Embryonic facial prominence (tissue), 1 donor: ENCODE data around the gene HEXD.
"Not testable (repeated sequence)": the region's sequence is repeated elsewhere in the genome, so short reads cannot be mapped to it uniquely, and the experiment has no call there.

Source experiments
- DNase-seq: peaks from one replicate; pipeline ENCODE4 v3.0.0-alpha.2; 2016; ENCODE audit errors: extremely low spot score

Gene HEXD

GRCh38 chr17:82458179-82458884 lies 40.2 kb downstream of the HEXD start, which contains the start of gene NARF:
Gene NARF, plus strand, starts transcription at chr17:82458741. Its CDS starts 63 bp downstream, at chr17:82458804.
- peak; percentile 97 for DNase-seq

GRCh38 chr17:82458885-82459424 lies 40.8 kb downstream of the HEXD start:
- DNase-seq, result no peak

DNA sequence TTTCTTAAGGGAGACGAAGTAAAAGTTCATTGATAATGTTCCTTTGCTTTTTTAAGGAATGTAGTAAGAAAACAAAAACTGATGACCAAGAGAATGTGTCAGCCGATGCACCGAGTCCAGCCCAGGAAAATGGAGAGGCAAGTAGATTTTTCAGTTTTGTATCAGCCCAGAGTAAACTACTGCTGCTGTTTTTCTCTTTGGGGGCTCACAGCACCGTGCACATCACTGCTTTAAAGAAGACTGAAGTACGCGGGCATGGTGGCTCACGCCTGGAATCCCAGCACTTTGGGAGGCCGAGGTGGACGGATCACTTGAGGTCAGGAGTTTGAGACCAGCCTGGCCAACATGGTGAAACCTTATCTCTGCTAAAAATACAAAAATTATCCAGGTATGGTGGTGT lies 41.8 kb downstream of the HEXD start:
- not testable (repeated sequence) for DNase-seq

GRCh38 chr17:82461827-82462524 lies 43.8 kb downstream of the HEXD start:
- no peak for DNase-seq

DNA sequence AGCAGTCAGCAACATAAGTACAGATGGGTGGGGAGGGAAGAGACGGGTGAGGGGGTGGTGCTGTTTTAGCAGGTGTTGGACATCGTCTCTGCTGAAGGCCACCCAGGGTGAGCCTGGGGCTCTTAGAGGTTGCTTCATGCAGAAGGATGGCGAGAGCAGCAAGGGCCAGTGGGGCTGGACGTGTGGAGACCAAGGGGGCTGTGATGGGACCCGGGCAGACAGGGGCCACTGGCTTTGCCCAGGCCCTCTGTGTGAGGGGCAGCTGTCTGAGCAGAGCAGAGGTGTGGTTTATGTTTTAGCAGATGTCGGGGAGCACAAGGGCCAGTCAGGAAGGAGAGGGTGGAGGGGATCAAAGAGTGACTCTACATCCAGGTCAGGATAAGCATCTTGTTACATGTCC lies 45.2 kb downstream of the HEXD start:
- no peak for DNase-seq

DNA sequence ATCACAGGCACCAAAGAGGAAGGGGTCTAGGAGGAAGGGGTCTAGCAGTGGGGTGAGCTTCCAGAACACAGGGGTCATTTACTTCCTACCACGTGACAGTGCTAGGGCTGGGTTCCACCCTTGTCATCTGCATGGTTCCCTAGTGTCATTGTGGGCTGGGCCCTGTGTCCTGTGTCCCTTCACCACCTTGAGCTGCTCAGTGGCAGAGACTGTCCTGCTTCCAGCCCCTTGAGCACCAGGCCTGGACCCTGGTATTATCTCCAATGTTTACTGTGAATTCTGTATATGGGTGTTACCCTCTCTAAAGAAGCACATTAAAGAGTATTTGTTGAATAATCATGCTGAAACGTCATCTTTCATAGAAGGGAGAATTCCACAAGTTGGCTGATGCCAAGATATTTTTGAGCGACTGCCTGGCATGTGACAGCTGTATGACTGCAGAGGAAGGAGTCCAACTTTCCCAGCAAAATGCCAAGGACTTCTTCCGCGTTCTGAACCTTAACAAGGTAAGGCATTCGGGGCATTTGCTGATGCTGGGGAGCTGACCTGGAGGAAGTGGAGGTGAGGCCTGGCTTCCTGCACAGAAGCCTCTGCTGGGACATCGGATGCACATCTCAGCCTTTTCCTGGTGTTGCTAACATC lies 45.9 kb downstream of the HEXD start:
- no peak for DNase-seq

GRCh38 chr17:82464567-82464929 lies 46.4 kb downstream of the HEXD start:
- DNase-seq, result no peak

DNA sequence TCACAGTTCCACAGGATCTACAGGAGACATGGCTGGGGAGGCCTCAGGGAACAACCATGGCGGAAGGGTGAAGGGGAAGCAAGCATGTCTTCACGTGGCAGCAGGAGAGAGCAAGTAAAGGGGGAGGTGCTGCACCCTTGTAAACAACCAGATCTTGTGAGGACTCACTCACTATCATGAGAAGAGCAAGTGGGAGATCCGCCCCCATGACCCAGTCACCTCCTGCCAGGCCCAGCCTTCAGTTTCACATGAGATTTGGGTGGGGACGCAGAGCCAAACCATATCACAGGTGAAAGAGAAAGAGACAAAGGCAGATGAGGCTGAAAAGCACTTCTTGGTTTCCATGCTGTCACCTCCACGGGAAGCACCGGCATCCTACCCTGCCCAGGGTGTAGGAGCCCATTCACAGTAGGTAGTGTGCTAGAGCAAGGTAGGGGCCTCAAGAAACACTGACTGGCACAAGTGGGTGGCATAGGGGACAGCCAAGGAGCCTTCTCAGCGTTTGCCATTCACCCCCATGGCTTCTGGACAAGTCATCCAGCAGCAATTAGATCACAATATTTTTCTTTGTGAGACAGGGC lies 47.0 kb downstream of the HEXD start:
- no peak for DNase-seq

DNA sequence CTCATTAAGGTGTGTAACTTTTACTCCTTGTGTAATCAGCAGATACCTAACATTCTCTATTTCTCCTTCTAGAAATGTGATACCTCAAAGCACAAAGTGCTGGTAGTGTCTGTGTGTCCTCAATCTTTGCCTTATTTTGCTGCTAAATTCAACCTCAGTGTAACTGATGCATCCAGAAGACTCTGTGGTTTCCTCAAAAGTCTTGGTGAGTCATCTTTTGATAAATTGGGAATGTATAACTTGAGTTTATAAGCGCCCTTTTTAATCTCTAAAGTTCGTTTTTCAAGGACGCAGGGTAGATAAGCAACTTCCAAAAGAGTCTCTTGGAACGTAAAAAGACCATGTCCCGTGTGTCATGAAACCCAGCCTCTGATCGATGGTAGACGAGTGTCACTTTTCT lies 50.5 kb downstream of the HEXD start:
- DNase-seq, result no peak

DNA sequence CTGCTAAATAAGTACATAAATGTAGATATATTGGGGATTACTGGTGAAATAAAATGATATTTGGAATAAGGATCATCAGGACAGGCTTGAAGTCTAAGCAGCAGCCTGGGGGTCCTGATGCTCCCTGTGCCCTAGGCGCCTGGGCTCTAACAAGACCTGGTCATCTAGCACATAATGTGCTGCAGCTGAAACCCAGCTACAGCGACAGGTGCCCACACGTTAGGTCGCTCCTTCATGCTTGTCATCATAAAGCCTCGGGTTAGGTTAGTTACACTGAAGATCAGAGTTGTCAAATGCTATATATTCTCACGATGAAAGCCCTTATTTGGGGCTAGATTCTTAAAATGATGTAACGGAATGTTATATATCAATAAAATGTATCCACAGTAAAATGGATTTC lies 51.9 kb downstream of the HEXD start:
- DNase-seq, result no peak

DNA sequence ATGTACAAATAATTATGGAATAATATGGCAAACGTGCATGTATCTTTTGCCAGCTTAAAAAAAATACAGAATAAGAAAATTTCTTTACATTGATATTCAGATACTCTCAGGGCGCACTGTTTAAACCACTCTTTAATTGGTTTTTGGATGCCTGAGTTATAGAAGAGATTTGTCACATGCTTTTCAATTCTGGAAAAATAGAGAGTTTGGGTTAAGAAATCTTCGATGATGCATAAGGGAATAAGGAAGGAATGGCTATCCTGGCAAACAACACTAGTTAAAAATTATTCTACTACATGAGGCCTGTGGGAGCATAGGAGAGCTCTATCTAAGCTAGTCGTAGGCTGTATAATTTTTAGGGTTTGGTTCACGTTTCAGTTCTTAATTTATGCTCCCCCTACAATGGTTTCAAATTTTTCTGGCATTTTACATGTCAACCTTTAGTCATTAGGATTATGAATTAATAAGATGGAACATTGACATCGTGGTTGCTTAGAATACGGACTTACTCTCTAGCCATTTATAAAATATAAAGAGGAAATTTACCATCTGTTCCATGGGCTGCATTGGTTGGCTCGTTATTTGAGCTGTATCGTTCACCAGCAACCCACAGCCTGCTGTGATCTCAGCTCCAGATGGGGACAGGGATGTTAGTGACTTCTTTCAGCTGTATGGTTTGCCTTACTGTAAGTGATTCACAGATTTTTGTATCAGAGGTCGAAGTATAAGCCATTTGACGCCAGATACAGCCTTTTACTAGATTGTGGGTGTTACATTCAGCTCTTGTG lies 56.3 kb downstream of the HEXD start:
- DNase-seq, result no peak

GRCh38 chr17:82475458-82475857 lies 57.3 kb downstream of the HEXD start:
- no peak for DNase-seq

DNA sequence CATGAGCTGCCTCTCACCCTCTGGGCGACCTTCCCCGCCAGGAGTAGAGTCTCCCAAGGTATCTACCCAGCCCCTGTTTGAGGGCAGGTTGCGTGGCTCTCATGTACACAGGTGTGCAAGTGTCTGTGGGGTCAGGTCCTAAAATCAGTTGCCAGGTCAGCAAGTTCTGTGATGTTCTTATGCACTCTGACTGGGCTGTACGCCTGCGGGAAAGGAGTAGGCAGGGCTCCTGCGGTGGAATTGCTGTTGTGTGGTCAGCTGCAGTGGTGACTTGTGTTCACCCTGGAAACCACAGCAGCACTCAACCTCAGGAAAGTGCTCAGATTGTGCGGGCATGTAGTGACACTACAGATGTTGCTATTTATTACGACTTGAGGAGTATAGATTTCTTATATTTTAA lies 59.8 kb downstream of the HEXD start:
- DNase-seq, result no peak

DNA sequence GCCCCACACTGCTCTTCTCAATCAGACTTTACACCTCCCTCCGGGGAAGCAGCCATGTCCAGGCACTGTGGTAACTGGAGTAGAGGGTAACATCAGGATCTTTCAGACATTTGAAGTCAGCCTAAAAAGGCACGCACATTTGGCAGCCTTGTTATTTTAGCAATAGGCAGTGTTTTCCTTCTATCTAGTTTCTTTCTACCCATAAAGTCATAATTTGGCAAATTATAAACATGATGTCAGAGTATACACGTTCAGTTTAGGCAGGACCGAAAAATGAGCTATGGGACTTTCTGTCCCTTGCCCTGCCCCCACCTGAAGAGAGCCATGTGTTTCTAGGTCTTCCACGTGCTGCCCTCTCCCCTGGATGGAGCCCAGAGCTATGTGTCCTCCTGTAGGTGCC lies 61.5 kb downstream of the HEXD start:
- DNase-seq, result no peak

- no peak for DNase-seq
Measured at GRCh38 chr17:82480318-82480717, 62.2 kb downstream of the HEXD start.

GRCh38 chr17:82483204-82483660 lies 65.1 kb downstream of the HEXD start:
- DNase-seq, result no peak

- DNase-seq, result no peak
Measured at GRCh38 chr17:82483836-82484235, 65.7 kb downstream of the HEXD start.

GRCh38 chr17:82486231-82487094 lies 68.3 kb downstream of the HEXD start:
- no peak for DNase-seq

- DNase-seq, result no peak
Measured at GRCh38 chr17:82487910-82488309, 69.8 kb downstream of the HEXD start.

- DNase-seq, result no peak
Measured at GRCh38 chr17:82489117-82489516, 71.0 kb downstream of the HEXD start.
